ENCODE data around the gene POMT1.

Gene POMT1

GRCh38 chr9:131555841-131556673 is 53.3 kb downstream of the POMT1 start:
- DNase-seq: no peak

- no peak for DNase-seq
Measured at GRCh38 chr9:131557855-131558548, 55.3 kb downstream of the POMT1 start.

GRCh38 chr9:131559421-131560000 is 56.8 kb downstream of the POMT1 start:
- DNase-seq: no peak

GRCh38 chr9:131562032-131562959 is 59.6 kb downstream of the POMT1 start:
- no peak for DNase-seq

GRCh38 chr9:131565369-131565768 is 62.7 kb downstream of the POMT1 start:
- no peak for DNase-seq

- no peak for DNase-seq
Measured at GRCh38 chr9:131566158-131566557, 63.4 kb downstream of the POMT1 start.

- DNase-seq: no peak
Measured at GRCh38 chr9:131567910-131568309, 65.2 kb downstream of the POMT1 start.

All from NCI-H446 treated with DMSO at 0.1 percent for 48 hours (cell line).